MCF 10A (cell line): ENCODE results near the gene HLF. TPM values are rescaled to one million over a fixed set of nuclear protein-coding genes. Genes with fewer than 3 reads are reported as not detected.

Source experiments
- BruUV-seq: library from RNA; stranded (reverse); fragments of 400-500 nt; replicated peaks from 2 replicates; lab custom pipeline; 2021; lab: Mats Ljungman, UMichigan
- CTCF ChIA-PET: fragments of 300-600 bp; sonication (Branson Sonifier 250); formaldehyde crosslinking; extraction: SDS; loops from one replicate; lab custom pipeline; 2021; ENCODE audit warnings: antibody characterized with exemption, inconsistent platforms; lab: Yijun Ruan, JAX
- POLR2A ChIA-PET: fragments of 300-600, 350-650 bp; sonication (Branson Sonifier 250); formaldehyde crosslinking; extraction: SDS; loops from one replicate; lab custom pipeline; 2020; ENCODE audit warnings: antibody characterized with exemption, inconsistent platforms; lab: Yijun Ruan, JAX
- DNase-seq: peaks from one replicate; pipeline ENCODE4 v3.0.0-alpha.2; 2018; ENCODE audit not compliant: unreplicated experiment
- H3K27ac Mint-ChIP-seq: one replicate; pipeline ENCODE4 v1.8.0; 2022; ENCODE audit warnings: mild to moderate bottlenecking, low read depth, mixed read lengths; ENCODE audit not compliant: unreplicated experiment
- H3K27me3 Mint-ChIP-seq: one replicate; pipeline ENCODE4 v1.8.0; 2022; ENCODE audit warnings: mixed read lengths; ENCODE audit not compliant: insufficient read depth, unreplicated experiment
- H3K36me3 Mint-ChIP-seq: one replicate; pipeline ENCODE4 v1.8.0; 2022; ENCODE audit warnings: mild to moderate bottlenecking, moderate library complexity, mixed read lengths; ENCODE audit not compliant: insufficient read depth, unreplicated experiment
- H3K4me1 Mint-ChIP-seq: one replicate; pipeline ENCODE4 v1.8.0; 2022; ENCODE audit warnings: mixed read lengths; ENCODE audit not compliant: insufficient read depth, unreplicated experiment
- H3K4me3 Mint-ChIP-seq: one replicate; pipeline ENCODE4 v1.8.0; 2022; ENCODE audit warnings: mild to moderate bottlenecking, moderate library complexity, mixed read lengths; ENCODE audit not compliant: unreplicated experiment
- H3K9me3 Mint-ChIP-seq: one replicate; pipeline ENCODE4 v1.8.0; 2022; ENCODE audit warnings: mixed read lengths; ENCODE audit not compliant: unreplicated experiment
- intact Hi-C: fragments of 100-400 bp; cut with micrococcal nuclease; formaldehyde crosslinking; loops from 2 replicates; pipeline ENCODE4 v1.14.1; 2022
- total RNA-seq: library from RNA; stranded (reverse); gene quantifications from 2 replicates; pipeline ENCODE4 v1.2.3, GENCODE V29; 2022
- TF ChIP-seq, protein P1 (sequence below): fragments of 200-600 bp; IDR thresholded peaks from one replicate; pipeline ENCODE4 v1.8.0; 2022; ENCODE audit warnings: antibody characterized with exemption, mild to moderate bottlenecking; ENCODE audit not compliant: unreplicated experiment

Gene HLF
- total RNA-seq, 1 experiment from 2014 or later: 0.23 TPM

DNA sequence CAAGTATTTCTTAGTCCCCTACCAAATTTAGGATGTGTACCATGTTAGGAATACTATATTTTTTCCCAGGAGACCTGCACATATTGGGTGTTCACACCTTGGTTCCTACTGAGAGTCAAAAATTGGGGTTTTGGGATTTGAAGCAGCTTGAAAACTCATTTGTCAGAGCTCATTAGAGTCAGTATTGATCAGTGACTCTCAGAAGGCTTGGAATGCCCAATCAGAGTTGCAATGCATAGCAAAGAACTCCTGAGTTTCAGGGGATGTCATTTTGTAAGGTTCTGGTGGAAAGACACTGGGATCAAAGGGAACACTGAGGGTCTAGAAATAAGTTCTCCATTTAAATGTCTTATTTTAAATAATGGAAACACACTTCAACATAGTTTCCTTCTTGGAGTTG is 5.1 kb downstream of the HLF start:
- POLR2A ChIA-PET: interaction anchor here (0.6 kb wide), 1 partner anchor 17 kb away, joined by 3 read pairs; no protein-coding TSS in a partner anchor
- Mint-ChIP-seq H3K36me3 (no peaks in the 10 kb centered on the region), H3K4me1 (peaks cover 16% of the 10 kb centered on the region), H3K27me3 (no peaks in the 10 kb centered on the region), H3K27ac (no peak overlapping the region), H3K9me3 (no peaks in the 10 kb centered on the region), H3K4me3 (no peak overlapping the region)
- CTCF ChIA-PET: no interaction called here
- TF ChIP-seq, protein P1, sequence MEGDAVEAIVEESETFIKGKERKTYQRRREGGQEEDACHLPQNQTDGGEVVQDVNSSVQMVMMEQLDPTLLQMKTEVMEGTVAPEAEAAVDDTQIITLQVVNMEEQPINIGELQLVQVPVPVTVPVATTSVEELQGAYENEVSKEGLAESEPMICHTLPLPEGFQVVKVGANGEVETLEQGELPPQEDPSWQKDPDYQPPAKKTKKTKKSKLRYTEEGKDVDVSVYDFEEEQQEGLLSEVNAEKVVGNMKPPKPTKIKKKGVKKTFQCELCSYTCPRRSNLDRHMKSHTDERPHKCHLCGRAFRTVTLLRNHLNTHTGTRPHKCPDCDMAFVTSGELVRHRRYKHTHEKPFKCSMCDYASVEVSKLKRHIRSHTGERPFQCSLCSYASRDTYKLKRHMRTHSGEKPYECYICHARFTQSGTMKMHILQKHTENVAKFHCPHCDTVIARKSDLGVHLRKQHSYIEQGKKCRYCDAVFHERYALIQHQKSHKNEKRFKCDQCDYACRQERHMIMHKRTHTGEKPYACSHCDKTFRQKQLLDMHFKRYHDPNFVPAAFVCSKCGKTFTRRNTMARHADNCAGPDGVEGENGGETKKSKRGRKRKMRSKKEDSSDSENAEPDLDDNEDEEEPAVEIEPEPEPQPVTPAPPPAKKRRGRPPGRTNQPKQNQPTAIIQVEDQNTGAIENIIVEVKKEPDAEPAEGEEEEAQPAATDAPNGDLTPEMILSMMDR: no peak
- no peak for DNase-seq
- no TSS peak for BruUV-seq
- intact Hi-C loops: no loop called here

DNA sequence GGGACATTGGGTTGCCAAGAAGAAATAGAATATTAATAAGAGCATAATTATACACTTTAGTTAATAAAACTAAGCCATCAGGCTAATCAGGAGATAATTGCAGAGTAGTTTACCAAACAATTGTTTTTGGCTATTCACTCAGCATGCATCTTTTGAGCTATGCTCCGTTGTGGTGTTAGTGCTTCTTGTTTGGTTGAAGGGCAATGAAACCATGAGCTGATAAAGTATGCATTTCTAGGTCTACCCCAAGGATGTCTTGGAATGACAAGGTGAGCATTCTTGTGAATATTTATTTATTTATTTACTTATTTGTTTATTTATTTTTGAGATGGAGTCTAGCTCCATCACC is 6.4 kb downstream of the HLF start:
- no peaks in the 10 kb centered on the region for H3K27me3 Mint-ChIP-seq
- POLR2A ChIA-PET: interaction anchor here (7.4 kb wide), 1 partner anchor 14 kb away, joined by 89 read pairs; no protein-coding TSS in a partner anchor
- BruUV-seq: no TSS peak
- H3K4me1 Mint-ChIP-seq: peaks cover 21% of the 10 kb centered on the region
- TF ChIP-seq, protein P1: no peak
- no peaks in the 10 kb centered on the region for H3K36me3 Mint-ChIP-seq
- CTCF ChIA-PET: no interaction called here
- H3K4me3 Mint-ChIP-seq: no peak overlapping the region
- H3K27ac Mint-ChIP-seq: no peak overlapping the region
- H3K9me3 Mint-ChIP-seq: no peaks in the 10 kb centered on the region
- intact Hi-C loops: no loop called here
- DNase-seq: no peak

DNA sequence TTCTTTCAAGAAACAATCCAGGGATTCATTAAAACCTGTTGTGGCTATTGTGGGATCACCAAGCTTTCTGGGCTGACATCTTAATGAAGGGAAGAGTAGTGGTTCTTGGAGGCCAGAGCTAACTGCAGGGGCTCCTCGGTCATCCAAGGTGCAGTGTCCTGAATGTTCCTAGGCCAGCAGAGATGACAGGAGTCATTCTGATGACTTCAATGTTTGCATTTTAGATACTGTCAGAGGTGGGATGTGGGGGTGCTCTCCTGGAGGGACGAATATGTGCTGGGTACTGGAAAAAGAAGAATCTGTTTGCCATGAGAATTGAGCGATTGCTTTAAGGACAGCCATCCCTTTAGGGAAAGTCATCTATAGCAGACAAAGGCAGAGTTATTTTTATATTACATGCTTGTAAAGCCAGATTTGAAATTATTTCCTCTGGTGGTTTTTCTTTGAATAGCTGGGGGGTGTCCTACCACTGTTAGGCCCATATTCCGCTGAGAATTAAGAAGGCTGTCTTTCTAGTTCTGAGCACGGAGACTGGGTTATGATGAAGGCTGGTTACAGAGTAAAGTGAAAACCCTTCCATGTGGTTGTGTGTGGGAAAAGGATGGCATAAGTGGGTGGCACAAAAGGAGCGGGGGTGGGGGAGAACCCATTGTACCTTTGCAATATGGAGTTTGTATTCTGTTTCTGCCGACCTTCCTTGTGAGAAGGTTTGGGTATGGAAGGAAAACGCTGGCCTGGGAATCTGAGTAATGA is 7.4 kb downstream of the HLF start:
- no peaks in the 10 kb centered on the region for H3K36me3 Mint-ChIP-seq
- CTCF ChIA-PET: interaction anchor here (0.6 to 1.2 kb wide), 4 partner anchors 8 to 220 kb away, joined by 3 to 4 read pairs (median 4); no protein-coding TSS in a partner anchor
- POLR2A ChIA-PET: interaction anchor here (7.4 kb wide), 1 partner anchor 14 kb away, joined by 89 read pairs; no protein-coding TSS in a partner anchor
- H3K9me3 Mint-ChIP-seq: no peaks in the 10 kb centered on the region
- H3K4me3 Mint-ChIP-seq: no peak overlapping the region
- no peak overlapping the region for H3K27ac Mint-ChIP-seq
- intact Hi-C loops: no loop called here
- no peak for DNase-seq
- no peaks in the 10 kb centered on the region for H3K27me3 Mint-ChIP-seq
- BruUV-seq: no TSS peak
- peaks cover 30% of the 10 kb centered on the region for H3K4me1 Mint-ChIP-seq
- TF ChIP-seq, protein P1: no peak

DNA sequence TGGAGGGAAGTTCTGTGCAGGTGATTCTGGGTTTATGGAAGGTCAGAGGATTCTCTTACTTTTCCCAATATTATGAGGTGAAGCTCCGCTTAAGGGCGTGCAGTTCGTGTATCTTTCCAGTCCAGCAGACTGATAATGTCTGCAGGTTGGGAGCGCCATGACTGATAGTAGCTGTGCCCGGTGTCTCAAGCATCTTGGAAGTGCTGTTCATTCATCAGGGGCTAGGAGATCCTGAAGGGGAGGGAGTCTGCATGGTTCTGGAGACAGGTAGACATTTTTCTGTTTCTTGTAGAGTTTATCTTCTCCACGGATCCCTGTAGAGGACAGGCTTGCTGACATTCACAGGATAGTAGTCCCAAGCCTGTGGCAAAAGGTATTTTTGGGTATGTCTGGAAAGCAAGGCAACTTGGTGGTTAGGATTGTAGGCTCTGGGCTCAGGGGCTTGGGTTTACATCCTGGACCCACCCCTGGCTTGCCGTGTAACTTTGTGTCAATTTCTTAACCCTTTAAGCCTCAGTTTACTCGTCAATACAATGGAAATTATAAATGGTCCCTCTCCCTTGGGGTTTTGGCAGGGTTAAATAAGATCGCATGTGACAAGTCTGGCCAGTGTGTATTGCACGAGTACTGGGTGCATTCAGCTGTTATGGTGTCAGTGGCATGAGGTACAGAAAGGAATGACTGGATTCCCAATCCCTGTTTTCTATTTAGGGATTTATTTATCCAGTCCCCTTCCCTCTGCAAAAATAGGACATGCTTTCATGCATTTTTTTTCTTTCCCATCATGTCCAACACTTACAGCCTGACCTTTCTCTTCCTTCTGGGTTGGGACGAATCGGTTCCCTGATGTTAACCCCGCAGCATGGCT is 8.2 kb downstream of the HLF start:
- ChIA-PET POLR2A (interaction anchor here (1.1 to 7.4 kb wide), 3 partner anchors 13 to 35 kb away, joined by 3 to 89 read pairs (median 5); no protein-coding TSS in a partner anchor), CTCF (interaction anchor here (0.6 to 5.6 kb wide), 11 partner anchors 9 to 277 kb away, joined by 3 to 21 read pairs (median 3); no protein-coding TSS in a partner anchor)
- peaks cover 34% of the 10 kb centered on the region for H3K4me1 Mint-ChIP-seq
- H3K9me3 Mint-ChIP-seq: no peaks in the 10 kb centered on the region
- H3K4me3 Mint-ChIP-seq: no peak overlapping the region
- intact Hi-C loops: no loop called here
- TF ChIP-seq, protein P1: no peak
- no peak for DNase-seq
- H3K36me3 Mint-ChIP-seq: no peaks in the 10 kb centered on the region
- no peaks in the 10 kb centered on the region for H3K27me3 Mint-ChIP-seq
- BruUV-seq: no TSS peak
- H3K27ac Mint-ChIP-seq: peak overlapping the region; percentile 79
